Skeletal muscle tissue (tissue), 4 donors: ENCODE data around the gene SAP30L. TPM values are rescaled to one million over a fixed set of nuclear protein-coding genes. Genes with fewer than 3 reads are reported as not detected.

ENCODE experiments used
- H3K27ac ChIP-seq: one replicate; pipeline ENCODE4 v1.7.0; 2013; ENCODE audit warnings: mild to moderate bottlenecking, low read depth, low read length, inconsistent platforms
- H3K27me3 ChIP-seq, 3 donors: one replicate each; pipeline ENCODE4 v1.7.0; 2013; ENCODE audit warnings: low read length in 3 of 3; ENCODE audit not compliant: control insufficient read depth in 3 of 3, insufficient read depth in 3 of 3
- H3K36me3 ChIP-seq, 3 donors: one replicate each; pipeline ENCODE4 v1.7.0; 2013; ENCODE audit warnings: low read length in 3 of 3; ENCODE audit not compliant: control insufficient read depth in 3 of 3, insufficient read depth in 3 of 3
- H3K4me1 ChIP-seq, 3 donors: one replicate each; pipeline ENCODE4 v1.7.0; 2013; ENCODE audit warnings: low read length in 3 of 3, mild to moderate bottlenecking in 3 of 3; ENCODE audit not compliant: control insufficient read depth in 3 of 3, insufficient read depth in 3 of 3
- H3K4me3 ChIP-seq, 3 donors: one replicate each; pipeline ENCODE4 v1.7.0; 2013; ENCODE audit warnings: low read length in 3 of 3
- H3K9ac ChIP-seq, 3 donors: one replicate each; pipeline ENCODE4 v1.7.0; 2013; ENCODE audit warnings: low read length in 3 of 3, mild to moderate bottlenecking in 3 of 3, moderate library complexity in 2 of 3, low read depth in 1 of 3
- H3K9me3 ChIP-seq, 3 donors: one replicate each; pipeline ENCODE4 v1.7.0; 2013; ENCODE audit warnings: low read length in 3 of 3; ENCODE audit not compliant: control insufficient read depth in 3 of 3
- total RNA-seq: library from RNA; depleted of rRNA; stranded (reverse); fragments of >200 nt; gene quantifications from one replicate; pipeline ENCODE4 v1.2.3, GENCODE V29; 2014
- donor health status: Osteomylitis.

SAP30L gene
- total RNA-seq, 1 donor from 2014 or later, result 13.0 TPM

- Histone ChIP-seq H3K4me1 (no peaks in the 10 kb centered on the region), H3K9me3 (no peaks in the 10 kb centered on the region), H3K27ac (no peak overlapping the region), H3K9ac (no peak overlapping the region), H3K27me3 (no peaks in the 10 kb centered on the region), H3K4me3 (no peak overlapping the region), H3K36me3 (peaks cover 40 to 69% (median 54%) of the 10 kb centered on the region in 3 donors)
These were observed 10.7 kb downstream of the SAP30L start for GRCh38 chr5:154456540-154456939.

GRCh38 chr5:154459015-154459414 is 13.2 kb downstream of the SAP30L start:
- Histone ChIP-seq H3K9ac (no peak overlapping the region), H3K27me3 (no peaks in the 10 kb centered on the region), H3K27ac (no peak overlapping the region), H3K36me3 (peaks cover 26 to 46% (median 35%) of the 10 kb centered on the region in 3 donors), H3K4me3 (no peak overlapping the region), H3K4me1 (no peaks in the 10 kb centered on the region), H3K9me3 (no peaks in the 10 kb centered on the region)

- Histone ChIP-seq H3K9ac (no peak overlapping the region), H3K4me1 (no peaks in the 10 kb centered on the region), H3K4me3 (no peak overlapping the region), H3K9me3 (no peaks in the 10 kb centered on the region), H3K27ac (no peak overlapping the region), H3K27me3 (no peaks in the 10 kb centered on the region), H3K36me3 (peaks cover 20 to 35% (median 34%) of the 10 kb centered on the region in 3 donors)
These were observed 14.4 kb downstream of the SAP30L start for GRCh38 chr5:154460172-154460571.

GRCh38 chr5:154461531-154461930 is 15.7 kb downstream of the SAP30L start:
- Histone ChIP-seq H3K9ac (no peak overlapping the region), H3K36me3 (peaks cover 7 to 23% (median 21%) of the 10 kb centered on the region in 3 donors), H3K4me3 (no peak overlapping the region)

GRCh38 chr5:154464438-154464837 is 18.6 kb downstream of the SAP30L start:
- H3K27ac ChIP-seq, result no peak overlapping the region
- H3K4me1 ChIP-seq, result no peaks in the 10 kb centered on the region
- H3K27me3 ChIP-seq, result peaks cover 4 to 14% (median 8%) of the 10 kb centered on the region in 3 donors
- no peaks in the 10 kb centered on the region for H3K9me3 ChIP-seq
- no peaks in the 10 kb centered on the region for H3K36me3 ChIP-seq
- no peak overlapping the region for H3K9ac ChIP-seq
- no peak overlapping the region for H3K4me3 ChIP-seq

More at GRCh38 chr5:154461531-154461930, 15.7 kb downstream of the SAP30L start:
- Histone ChIP-seq H3K27ac (no peak overlapping the region), H3K9me3 (no peaks in the 10 kb centered on the region), H3K4me1 (no peaks in the 10 kb centered on the region), H3K27me3 (peaks cover 0 to 3% (median 2%) of the 10 kb centered on the region in 3 donors)

- peaks cover 9 to 18% (median 13%) of the 10 kb centered on the region in 3 donors for H3K27me3 ChIP-seq
- no peak overlapping the region for H3K9ac ChIP-seq
- no peak overlapping the region for H3K4me3 ChIP-seq
- no peaks in the 10 kb centered on the region for H3K36me3 ChIP-seq
- no peak overlapping the region for H3K27ac ChIP-seq
- H3K9me3 ChIP-seq, result no peaks in the 10 kb centered on the region
- H3K4me1 ChIP-seq, result no peaks in the 10 kb centered on the region
These were observed 19.4 kb downstream of the SAP30L start for GRCh38 chr5:154465169-154465568.

GRCh38 chr5:154466147-154466546 is 20.4 kb downstream of the SAP30L start:
- Histone ChIP-seq H3K27ac (no peak overlapping the region), H3K36me3 (no peaks in the 10 kb centered on the region), H3K4me3 (no peak overlapping the region), H3K9ac (no peak overlapping the region), H3K4me1 (no peaks in the 10 kb centered on the region), H3K27me3 (peaks cover 19 to 24% (median 22%) of the 10 kb centered on the region in 3 donors), H3K9me3 (no peaks in the 10 kb centered on the region)

- H3K27ac ChIP-seq, result no peak overlapping the region
- H3K9me3 ChIP-seq, result no peaks in the 10 kb centered on the region
- peaks cover 24 to 30% (median 27%) of the 10 kb centered on the region in 3 donors for H3K27me3 ChIP-seq
- no peak overlapping the region for H3K9ac ChIP-seq
- H3K4me1 ChIP-seq, result no peaks in the 10 kb centered on the region
- H3K36me3 ChIP-seq, result no peaks in the 10 kb centered on the region
- no peak overlapping the region for H3K4me3 ChIP-seq
These were observed 20.9 kb downstream of the SAP30L start for GRCh38 chr5:154466671-154467070.

- Histone ChIP-seq H3K27ac (no peak overlapping the region), H3K36me3 (no peaks in the 10 kb centered on the region), H3K9me3 (no peaks in the 10 kb centered on the region), H3K9ac (no peak overlapping the region), H3K4me1 (peaks cover under 1 to 3% (median 1%) of the 10 kb centered on the region in 3 donors), H3K27me3 (peaks cover 35 to 40% (median 39%) of the 10 kb centered on the region in 3 donors), H3K4me3 (no peak overlapping the region)
These were observed 22.0 kb downstream of the SAP30L start for GRCh38 chr5:154467655-154468354.

GRCh38 chr5:154470137-154470536 is 24.3 kb downstream of the SAP30L start:
- Histone ChIP-seq H3K4me3 (no peak overlapping the region), H3K27ac (no peak overlapping the region), H3K9me3 (no peaks in the 10 kb centered on the region), H3K27me3 (peaks cover 59 to 63% (median 62%) of the 10 kb centered on the region in 3 donors), H3K36me3 (no peaks in the 10 kb centered on the region), H3K4me1 (peaks cover 13 to 20% (median 20%) of the 10 kb centered on the region in 3 donors), H3K9ac (no peak overlapping the region)
